WERI-Rb-1 (cell line): ENCODE results near the gene PEPD.

ENCODE experiments used
- DNase-seq: peaks from one replicate; pipeline ENCODE4 v3.0.0-alpha.2; 2020
- H3K27ac ChIP-seq: fragments of 250-450 bp; sonication (Bioruptor Pico); 2 replicates; pipeline ENCODE4 v1.5.1; 2020; ENCODE audit warnings: mild to moderate bottlenecking, moderate library complexity
- H3K27me3 ChIP-seq: fragments of 250-450 bp; sonication (Bioruptor Pico); 2 replicates; pipeline ENCODE4 v1.5.1; 2021; ENCODE audit warnings: mild to moderate bottlenecking, low read depth, moderate library complexity; ENCODE audit not compliant: insufficient read depth, severe bottlenecking
- H3K36me3 ChIP-seq: fragments of 250-450 bp; sonication (Bioruptor Pico); 2 replicates; pipeline ENCODE4 v1.5.1; 2020; ENCODE audit warnings: mild to moderate bottlenecking, moderate library complexity
- H3K4me3 ChIP-seq: 2 replicates; pipeline ENCODE4 v1.5.1; 2011; ENCODE audit warnings: low read depth, mild to moderate bottlenecking, control low read depth, low read length
- H3K9me3 ChIP-seq: fragments of 250-450 bp; sonication (Bioruptor Pico); 2 replicates; pipeline ENCODE4 v1.5.1; 2021; ENCODE audit warnings: mild to moderate bottlenecking, moderate library complexity; ENCODE audit not compliant: severe bottlenecking
- CTCF ChIP-seq: IDR thresholded peaks from 2 replicates; pipeline ENCODE4 v1.5.1; 2011; ENCODE audit warnings: low read depth, mild to moderate bottlenecking, control low read depth, inconsistent platforms, low read length

The PEPD gene

GRCh38 chr19:33427801-33428626 lies 93.6 kb downstream of the PEPD start:
- DNase-seq = no peak
- Histone ChIP-seq H3K36me3 (no peaks in the 10 kb centered on the region), H3K27me3 (no peaks in the 10 kb centered on the region), H3K9me3 (no peaks in the 10 kb centered on the region), H3K4me3 (no peak overlapping the region), H3K27ac (no peak overlapping the region; the same call in 1 of the 2 replicates)
- peak; percentile 31; the same call in 1 of the 2 replicates for TF ChIP-seq CTCF

- Histone ChIP-seq H3K9me3 (no peaks in the 10 kb centered on the region), H3K4me3 (no peak overlapping the region), H3K36me3 (no peaks in the 10 kb centered on the region), H3K27ac (peak overlapping the region; percentile 81), H3K27me3 (no peaks in the 10 kb centered on the region)
- TF ChIP-seq CTCF = no peak
- DNase-seq = peak; percentile 80
Measured at GRCh38 chr19:33426621-33427361, 94.8 kb downstream of the PEPD start.

- no peak overlapping the region for H3K4me3 ChIP-seq
Measured at GRCh38 chr19:33424181-33424580, 97.4 kb downstream of the PEPD start.

GRCh38 chr19:33422369-33423180 lies 99.0 kb downstream of the PEPD start:
- no peaks in the 10 kb centered on the region for H3K27me3 ChIP-seq
- DNase-seq = no peak
- H3K36me3 ChIP-seq = no peaks in the 10 kb centered on the region; the same call in 1 of the 2 replicates

More at GRCh38 chr19:33424181-33424580, 97.4 kb downstream of the PEPD start:
- DNase-seq = peak; percentile 31
- Histone ChIP-seq H3K9me3 (no peaks in the 10 kb centered on the region), H3K36me3 (no peaks in the 10 kb centered on the region; the same call in 1 of the 2 replicates), H3K27ac (peak overlapping the region; percentile 38), H3K27me3 (no peaks in the 10 kb centered on the region)
- TF ChIP-seq CTCF = no peak

GRCh38 chr19:33421368-33421767 lies 100.2 kb downstream of the PEPD start:
- TF ChIP-seq CTCF = no peak
- Histone ChIP-seq H3K4me3 (no peak overlapping the region), H3K27ac (no peak overlapping the region), H3K9me3 (peaks cover under 1% of the 10 kb centered on the region), H3K36me3 (no peaks in the 10 kb centered on the region; the same call in 1 of the 2 replicates), H3K27me3 (no peaks in the 10 kb centered on the region)
- DNase-seq = no peak

More at GRCh38 chr19:33422369-33423180, 99.0 kb downstream of the PEPD start:
- TF ChIP-seq CTCF = no peak
- Histone ChIP-seq H3K9me3 (no peaks in the 10 kb centered on the region), H3K4me3 (no peak overlapping the region), H3K27ac (no peak overlapping the region)
